IMR-90 (cell line): ENCODE data around the gene STX8. TPM values are rescaled to one million over a fixed set of nuclear protein-coding genes. Genes with fewer than 3 reads are reported as not detected.

Experiments
- ATAC-seq: fragments of 200-7000 bp; cut with Tn5 transposase; 2 replicates; pipeline ENCODE4 v1.9.1; 2020; ENCODE audit warnings: low read depth, mild to moderate bottlenecking, moderate library complexity
- BruUV-seq: library from RNA; stranded (reverse); fragments of 400-500 nt; replicated peaks from 2 replicates; lab custom pipeline; 2021; lab: Mats Ljungman, UMichigan
- CTCF ChIA-PET: fragments of 300-600 bp; formaldehyde crosslinking; extraction: SDS; loops from one replicate; lab custom pipeline; 2021; ENCODE audit warnings: antibody characterized with exemption; lab: Yijun Ruan, JAX
- POLR2A ChIA-PET: fragments of 300-600 bp; sonication (Branson Sonifier 250); formaldehyde crosslinking; loops from one replicate; lab custom pipeline; 2022; ENCODE audit warnings: antibody characterized with exemption; ENCODE audit not compliant: unreplicated experiment; lab: Charles Lee
- DNase-seq: peaks from one replicate; pipeline ENCODE4 v3.0.0; 2013
- H2AFZ ChIP-seq: replicated peaks from 2 replicates; pipeline ENCODE3; 2013; ENCODE audit warnings: low read length, mild to moderate bottlenecking; ENCODE audit not compliant: poor library complexity
- H2AK5ac ChIP-seq: 2 replicates; pipeline ENCODE4 v1.6.1; 2013; ENCODE audit warnings: low read depth, low read length, inconsistent platforms
- H2AK9ac ChIP-seq: replicated peaks from 2 replicates; pipeline ENCODE3; 2013; ENCODE audit warnings: mild to moderate bottlenecking, low read depth, low read length, moderate library complexity; ENCODE audit not compliant: poor library complexity
- H2BK120ac ChIP-seq: 2 replicates; pipeline ENCODE4 v1.6.1; 2013; ENCODE audit warnings: low read depth, low read length, inconsistent platforms
- H2BK15ac ChIP-seq: 3 replicates; pipeline ENCODE4 v1.6.1; 2013; ENCODE audit warnings: low read depth, low read length, inconsistent platforms
- H2BK20ac ChIP-seq: 2 replicates; pipeline ENCODE4 v1.6.1; 2013; ENCODE audit warnings: low read depth, mild to moderate bottlenecking, inconsistent platforms, low read length, moderate library complexity
- H2BK5ac ChIP-seq: 2 replicates; pipeline ENCODE4 v1.6.1; 2013; ENCODE audit warnings: mild to moderate bottlenecking, low read depth, low read length, inconsistent platforms; ENCODE audit not compliant: poor library complexity, severe bottlenecking
- H3K14ac ChIP-seq: replicated peaks from 2 replicates; pipeline ENCODE4 v1.6.1; 2013; ENCODE audit warnings: low read depth, low read length, inconsistent platforms
- H3K18ac ChIP-seq: 2 replicates; pipeline ENCODE4 v1.6.1; 2013; ENCODE audit warnings: low read depth, low read length, control low read depth
- H3K23ac ChIP-seq: 2 replicates; pipeline ENCODE4 v1.6.1; 2013; ENCODE audit warnings: low read depth, low read length, inconsistent platforms
- H3K27ac ChIP-seq: 2 replicates; pipeline ENCODE4 v1.5.1; 2013; ENCODE audit warnings: mild to moderate bottlenecking, control low read depth, low read length; ENCODE audit not compliant: insufficient read depth
- H3K27me3 ChIP-seq: 2 replicates; pipeline ENCODE4 v1.6.1; 2013; ENCODE audit warnings: low read length; ENCODE audit not compliant: control insufficient read depth, insufficient read depth
- H3K36me3 ChIP-seq: 2 replicates; pipeline ENCODE4 v1.6.1; 2013; ENCODE audit warnings: low read length, mixed read lengths; ENCODE audit not compliant: control insufficient read depth, insufficient read depth
- H3K4ac ChIP-seq: 2 replicates; pipeline ENCODE4 v1.6.1; 2013; ENCODE audit warnings: low read depth, low read length, inconsistent platforms
- H3K4me1 ChIP-seq: 2 replicates; pipeline ENCODE4 v1.6.1; 2013; ENCODE audit warnings: low read length, mixed read lengths; ENCODE audit not compliant: control insufficient read depth, insufficient read depth
- H3K4me2 ChIP-seq: 2 replicates; pipeline ENCODE4 v1.6.1; 2013; ENCODE audit warnings: low read depth, mild to moderate bottlenecking, control low read depth, low read length, moderate library complexity
- H3K4me3 ChIP-seq: 2 replicates; pipeline ENCODE4 v1.5.1; 2013; ENCODE audit warnings: low read depth, mild to moderate bottlenecking, control low read depth, low read length, moderate library complexity; ENCODE audit not compliant: insufficient read depth
- H3K56ac ChIP-seq: 2 replicates; pipeline ENCODE4 v1.6.1; 2013; ENCODE audit warnings: low read length, inconsistent platforms; ENCODE audit not compliant: insufficient read depth; ENCODE audit errors: extremely low read depth
- H3K79me1 ChIP-seq, 2 experiments: 2 replicates each; pipeline ENCODE4 v1.6.1; 2013; ENCODE audit warnings: low read length in 2 of 2, inconsistent platforms in 1 of 2, low read depth in 1 of 2
- H3K9ac ChIP-seq: 2 replicates; pipeline ENCODE4 v1.6.1; 2013; ENCODE audit warnings: low read depth, low read length, control low read depth
- H3K9me1 ChIP-seq: 2 replicates; pipeline ENCODE4 v1.6.1; 2013; ENCODE audit warnings: low read length, inconsistent platforms; ENCODE audit not compliant: insufficient read depth
- H3K9me3 ChIP-seq: 2 replicates; pipeline ENCODE4 v1.6.1; 2013; ENCODE audit warnings: low read length; ENCODE audit not compliant: control insufficient read depth, insufficient read depth
- H4K20me1 ChIP-seq: 2 replicates; pipeline ENCODE4 v1.6.1; 2013; ENCODE audit warnings: low read length, inconsistent platforms; ENCODE audit not compliant: insufficient read depth
- H4K5ac ChIP-seq: 2 replicates; pipeline ENCODE4 v1.6.1; 2013; ENCODE audit warnings: mild to moderate bottlenecking, low read depth, low read length, control low read depth
- H4K8ac ChIP-seq, 2 experiments: 2 replicates each; pipeline ENCODE4 v1.6.1; 2013; ENCODE audit warnings: low read depth in 2 of 2, low read length in 2 of 2, control low read depth in 1 of 2, inconsistent platforms in 1 of 2
- H4K91ac ChIP-seq: 2 replicates; pipeline ENCODE4 v1.6.1; 2013; ENCODE audit warnings: low read depth, low read length, inconsistent platforms; ENCODE audit not compliant: insufficient read depth
- BHLHE40 ChIP-seq: fragments of 150-350 bp; IDR thresholded peaks from 2 replicates; pipeline ENCODE4 v1.6.1; 2016; ENCODE audit warnings: mild to moderate bottlenecking, low read depth, low read length
- CEBPB ChIP-seq: IDR thresholded peaks from 2 replicates; pipeline ENCODE4 v1.6.1; 2012; ENCODE audit warnings: low read depth, low read length, improper control_type of control experiment
- CHD1 ChIP-seq: IDR thresholded peaks from 2 replicates; pipeline ENCODE4 v1.6.1; 2012; ENCODE audit warnings: low read depth, low read length, improper control_type of control experiment
- FOS ChIP-seq: fragments of 150-350 bp; IDR thresholded peaks from 2 replicates; pipeline ENCODE4 v1.6.1; 2016; ENCODE audit warnings: low read depth, low read length
- MAFK ChIP-seq: IDR thresholded peaks from 2 replicates; pipeline ENCODE4 v1.6.1; 2012; ENCODE audit warnings: low read depth, low read length, improper control_type of control experiment
- MAZ ChIP-seq: IDR thresholded peaks from 2 replicates; pipeline ENCODE4 v1.6.1; 2012; ENCODE audit warnings: low read depth, mild to moderate bottlenecking, low read length, improper control_type of control experiment, moderate library complexity, borderline replicate concordance
- MXI1 ChIP-seq: IDR thresholded peaks from 2 replicates; pipeline ENCODE4 v1.6.1; 2012; ENCODE audit warnings: low read depth, mild to moderate bottlenecking, low read length, moderate library complexity, borderline replicate concordance
- NFE2L2 ChIP-seq: fragments of 150-350 bp; IDR thresholded peaks from 2 replicates; pipeline ENCODE4 v1.6.1; 2016; ENCODE audit warnings: low read depth, mild to moderate bottlenecking, low read length
- POLR2A ChIP-seq: IDR thresholded peaks from 2 replicates; pipeline ENCODE4 v1.6.1; 2012; ENCODE audit warnings: mild to moderate bottlenecking, low read depth, low read length
- RAD21 ChIP-seq: IDR thresholded peaks from 2 replicates; pipeline ENCODE4 v1.6.1; 2012; ENCODE audit warnings: low read length, improper control_type of control experiment
- RCOR1 ChIP-seq: IDR thresholded peaks from 2 replicates; pipeline ENCODE4 v1.6.1; 2012; ENCODE audit warnings: mild to moderate bottlenecking, low read length, improper control_type of control experiment; ENCODE audit not compliant: insufficient replicate concordance
- RFX5 ChIP-seq: IDR thresholded peaks from 2 replicates; pipeline ENCODE4 v1.8.0; 2012; ENCODE audit warnings: low read depth, mild to moderate bottlenecking, low read length, moderate library complexity
- SMC3 ChIP-seq: fragments of 150-350 bp; IDR thresholded peaks from 2 replicates; pipeline ENCODE4 v1.6.1; 2016; ENCODE audit warnings: low read depth, mild to moderate bottlenecking, antibody characterized with exemption, low read length, moderate library complexity
- WGBS, 2 experiments: methylation state at CpG; one replicate each; pipeline versions ENCODE4 v1.1.5 to v1.1.7; 2013; ENCODE audit warnings: missing lambda C conversion rate in 2 of 2; ENCODE audit not compliant: insufficient read length in 1 of 2; ENCODE audit errors: extremely low coverage in 2 of 2; 5-methylcytosine and 5-hydroxymethylcytosine counted together
- dilution Hi-C: fragments of 300-500 bp; cut with HindIII; formaldehyde crosslinking; loops from one replicate; pipeline ENCODE4 v1.14.3; 2018; ENCODE audit warnings: low sequenced_read_pairs; ENCODE audit not compliant: unreplicated experiment
- in situ Hi-C: fragments of 300-500 bp; cut with MboI; formaldehyde crosslinking; loops from 3 replicates; pipeline ENCODE4 v1.14.3; 2019; ENCODE audit warnings: low sequenced_read_pairs, inconsistent platforms, mixed read lengths
- intact Hi-C: fragments of 100-400 bp; cut with micrococcal nuclease; formaldehyde crosslinking; loops from 2 replicates; pipeline ENCODE4 v1.10.0; 2022
- polyA plus RNA-seq, 3 experiments: library from polyadenylated mRNA; depleted of rRNA; stranded (reverse); fragments of >200 nt; gene quantifications; 2 replicates each; pipeline ENCODE4 v1.2.3, GENCODE V29; 2012; ENCODE audit warnings: low replicate concordance in 1 of 3
- total RNA-seq: library from RNA; depleted of rRNA; stranded (reverse); fragments of >200 nt; gene quantifications from 2 replicates; pipeline ENCODE4 v1.2.3, GENCODE V29; 2012
- TF ChIP-seq, protein P1 (sequence below): conservative IDR thresholded peaks from 2 replicates; pipeline ENCODE4 v1.5.1; 2012; ENCODE audit warnings: mild to moderate bottlenecking, low read depth, low read length, improper control_type of control experiment
- TF ChIP-seq, protein P2 (sequence below): fragments of 150-350 bp; IDR thresholded peaks from 2 replicates; pipeline ENCODE4 v1.6.1; 2017; ENCODE audit warnings: mild to moderate bottlenecking, antibody characterized with exemption, low read length, low read depth
- TF ChIP-seq, protein P3 (sequence below): fragments of 150-350 bp; IDR thresholded peaks from 2 replicates; pipeline ENCODE4 v1.6.1; 2016; ENCODE audit warnings: low read depth, mild to moderate bottlenecking, low read length, moderate library complexity, borderline replicate concordance

Gene STX8
- total and polyA plus RNA-seq, 2 of the 4 experiments (the other 2 are of a cell fraction): 26.5 to 47.0 TPM

DNA sequence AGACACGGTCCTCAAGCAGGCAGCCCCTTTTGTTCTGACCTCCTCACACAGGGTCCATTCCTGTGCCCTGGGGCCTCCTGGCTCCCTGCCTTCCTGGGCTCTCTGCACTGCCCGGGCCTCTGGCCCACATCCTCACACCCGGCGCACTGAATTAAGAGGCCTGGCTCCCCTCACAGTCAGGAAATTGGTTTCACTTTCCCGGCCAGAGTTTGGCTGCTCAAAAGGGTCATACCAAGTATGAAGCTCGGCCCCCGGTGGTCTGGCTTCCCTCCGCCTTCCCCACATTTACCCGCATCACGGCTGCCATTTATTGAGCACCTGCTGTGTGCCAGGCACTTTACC, 334.3 kb downstream of the STX8 start:
- CTCF ChIA-PET: no interaction called here
- intact Hi-C loops: no loop called here
- no peak for ATAC-seq

More for the DNA sequence above, 334.3 kb downstream of the STX8 start:
- POLR2A ChIA-PET: no interaction called here
- peaks cover 12% of the 10 kb centered on the region for H3K9me1 ChIP-seq
- BruUV-seq: no TSS peak
- peak overlapping the region; percentile 23 for H2AK9ac ChIP-seq
- no peak for DNase-seq
- H2AFZ ChIP-seq: peak overlapping the region; percentile 52
- dilution Hi-C loops (no loop called here), in situ Hi-C loops (no loop called here)
- no peak overlapping the region for H3K14ac ChIP-seq
- peaks cover 27% of the 10 kb centered on the region for H3K4me1 ChIP-seq
- no peaks in the 10 kb centered on the region for H3K79me1 ChIP-seq
- WGBS, 2 experiments: 48% methylated on average over 3 of the region's 10 CpGs; no CpG with 5 or more reads in 1 of the 2 experiments
- H2BK120ac ChIP-seq: 0 out of 2 replicates have a peak overlapping the region, but pooled peaks have one; percentile 3
- H2BK5ac ChIP-seq: no peak overlapping the region
- no peaks in the 10 kb centered on the region for H3K27me3 ChIP-seq
- no peak overlapping the region for H3K4me2 ChIP-seq
- H3K27ac ChIP-seq: peak overlapping the region; percentile 3; the same call in 1 of the 2 replicates
- no peak overlapping the region for H2BK20ac ChIP-seq
- H3K23ac ChIP-seq: no peak overlapping the region
- H3K36me3 ChIP-seq: no peaks in the 10 kb centered on the region
- H3K4ac ChIP-seq: peak overlapping the region; percentile 66
- no peak overlapping the region for H3K4me3 ChIP-seq
- H4K5ac ChIP-seq: no peak overlapping the region; the same call in 1 of the 2 replicates
- H3K56ac ChIP-seq: no peak overlapping the region
- H4K8ac ChIP-seq: peak overlapping the region in 1 of 2 experiments; percentile 52; a peak in 1 of 4 replicates
- peak overlapping the region; percentile 27; the same call in 1 of the 2 replicates for H2AK5ac ChIP-seq
- H3K9me3 ChIP-seq: no peaks in the 10 kb centered on the region
- no peak overlapping the region; the same call in 1 of the 2 replicates for H3K18ac ChIP-seq
- no peak overlapping the region for H3K9ac ChIP-seq
- H4K20me1 ChIP-seq: no peaks in the 10 kb centered on the region; the same call in 1 of the 2 replicates
- H4K91ac ChIP-seq: peak overlapping the region; percentile 6; the same call in 1 of the 2 replicates
- H2BK15ac ChIP-seq: no peak overlapping the region
- TF ChIP-seq RFX5 (no peak), NFE2L2 (no peak), MAZ (no peak), SMC3 (no peak), FOS (no peak), RAD21 (no peak), RCOR1 (no peak), CEBPB (no peak), BHLHE40 (no peak), MAFK (no peak), POLR2A (no peak), MXI1 (no peak), CHD1 (no peak)
- TF ChIP-seq, protein P1, sequence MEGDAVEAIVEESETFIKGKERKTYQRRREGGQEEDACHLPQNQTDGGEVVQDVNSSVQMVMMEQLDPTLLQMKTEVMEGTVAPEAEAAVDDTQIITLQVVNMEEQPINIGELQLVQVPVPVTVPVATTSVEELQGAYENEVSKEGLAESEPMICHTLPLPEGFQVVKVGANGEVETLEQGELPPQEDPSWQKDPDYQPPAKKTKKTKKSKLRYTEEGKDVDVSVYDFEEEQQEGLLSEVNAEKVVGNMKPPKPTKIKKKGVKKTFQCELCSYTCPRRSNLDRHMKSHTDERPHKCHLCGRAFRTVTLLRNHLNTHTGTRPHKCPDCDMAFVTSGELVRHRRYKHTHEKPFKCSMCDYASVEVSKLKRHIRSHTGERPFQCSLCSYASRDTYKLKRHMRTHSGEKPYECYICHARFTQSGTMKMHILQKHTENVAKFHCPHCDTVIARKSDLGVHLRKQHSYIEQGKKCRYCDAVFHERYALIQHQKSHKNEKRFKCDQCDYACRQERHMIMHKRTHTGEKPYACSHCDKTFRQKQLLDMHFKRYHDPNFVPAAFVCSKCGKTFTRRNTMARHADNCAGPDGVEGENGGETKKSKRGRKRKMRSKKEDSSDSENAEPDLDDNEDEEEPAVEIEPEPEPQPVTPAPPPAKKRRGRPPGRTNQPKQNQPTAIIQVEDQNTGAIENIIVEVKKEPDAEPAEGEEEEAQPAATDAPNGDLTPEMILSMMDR: no peak
- TF ChIP-seq, protein P2, sequence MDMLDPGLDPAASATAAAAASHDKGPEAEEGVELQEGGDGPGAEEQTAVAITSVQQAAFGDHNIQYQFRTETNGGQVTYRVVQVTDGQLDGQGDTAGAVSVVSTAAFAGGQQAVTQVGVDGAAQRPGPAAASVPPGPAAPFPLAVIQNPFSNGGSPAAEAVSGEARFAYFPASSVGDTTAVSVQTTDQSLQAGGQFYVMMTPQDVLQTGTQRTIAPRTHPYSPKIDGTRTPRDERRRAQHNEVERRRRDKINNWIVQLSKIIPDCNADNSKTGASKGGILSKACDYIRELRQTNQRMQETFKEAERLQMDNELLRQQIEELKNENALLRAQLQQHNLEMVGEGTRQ: no peak
- TF ChIP-seq, protein P3, sequence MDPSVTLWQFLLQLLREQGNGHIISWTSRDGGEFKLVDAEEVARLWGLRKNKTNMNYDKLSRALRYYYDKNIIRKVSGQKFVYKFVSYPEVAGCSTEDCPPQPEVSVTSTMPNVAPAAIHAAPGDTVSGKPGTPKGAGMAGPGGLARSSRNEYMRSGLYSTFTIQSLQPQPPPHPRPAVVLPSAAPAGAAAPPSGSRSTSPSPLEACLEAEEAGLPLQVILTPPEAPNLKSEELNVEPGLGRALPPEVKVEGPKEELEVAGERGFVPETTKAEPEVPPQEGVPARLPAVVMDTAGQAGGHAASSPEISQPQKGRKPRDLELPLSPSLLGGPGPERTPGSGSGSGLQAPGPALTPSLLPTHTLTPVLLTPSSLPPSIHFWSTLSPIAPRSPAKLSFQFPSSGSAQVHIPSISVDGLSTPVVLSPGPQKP: no peak
